Smooth muscle cell (in vitro differentiated cells): ENCODE measurements around the gene FSCB. TPM values are rescaled to one million over a fixed set of nuclear protein-coding genes. Genes with fewer than 3 reads are reported as not detected.

ENCODE experiments used
- DNase-seq: peaks from one replicate; lab custom pipeline; 2025; ENCODE audit not compliant: unreplicated experiment; lab: John Stamatoyannopoulos, UW
- H2AFZ ChIP-seq: fragments of 200-600 bp; sonication (generic); 2 replicates; pipeline ENCODE4 v1.6.0; 2016; ENCODE audit warnings: antibody characterized with exemption, low read depth, mild to moderate bottlenecking
- H3F3A ChIP-seq: fragments of 200-600 bp; sonication (generic); 2 replicates; pipeline ENCODE4 v1.6.0; 2017; ENCODE audit warnings: antibody characterized with exemption, low read depth
- H3K27ac ChIP-seq: fragments of 200-600 bp; sonication (generic); 2 replicates; pipeline ENCODE4 v1.5.1; 2016; ENCODE audit warnings: low read depth, mild to moderate bottlenecking
- H3K27me3 ChIP-seq: fragments of 200-600 bp; sonication (generic); 2 replicates; pipeline ENCODE4 v1.6.1; 2016; ENCODE audit warnings: low read depth, mild to moderate bottlenecking
- H3K36me3 ChIP-seq: fragments of 200-600 bp; sonication (generic); 2 replicates; pipeline ENCODE4 v1.5.1; 2016; ENCODE audit warnings: low read depth
- H3K4me1 ChIP-seq: fragments of 200-600 bp; sonication (generic); 2 replicates; pipeline ENCODE4 v1.5.1; 2016; ENCODE audit warnings: low read depth
- H3K4me2 ChIP-seq: fragments of 200-600 bp; sonication (generic); 2 replicates; pipeline ENCODE4 v1.6.0; 2016; ENCODE audit warnings: mild to moderate bottlenecking
- H3K4me3 ChIP-seq: fragments of 200-600 bp; sonication (generic); 2 replicates; pipeline ENCODE4 v1.5.1; 2016; ENCODE audit warnings: mild to moderate bottlenecking
- H3K79me2 ChIP-seq: fragments of 200-600 bp; sonication (generic); 2 replicates; pipeline ENCODE4 v1.6.0; 2016; ENCODE audit warnings: low read depth, mild to moderate bottlenecking
- H3K9ac ChIP-seq: fragments of 200-600 bp; sonication (generic); 2 replicates; pipeline ENCODE4 v1.6.0; 2016; ENCODE audit warnings: low read depth
- H3K9me3 ChIP-seq: fragments of 200-600 bp; sonication (generic); replicated peaks from 2 replicates; pipeline ENCODE4 v1.5.1; 2016; ENCODE audit warnings: low read depth
- H4K20me1 ChIP-seq: fragments of 200-600 bp; sonication (generic); 2 replicates; pipeline ENCODE4 v1.6.0; 2016; ENCODE audit warnings: low read depth
- WGBS: methylation state at CpG from one replicate; pipeline ENCODE4 v1.1.7; 2016; ENCODE audit warnings: low lambda C conversion rate; 5-methylcytosine and 5-hydroxymethylcytosine counted together
- polyA plus RNA-seq: library from polyadenylated mRNA; unstranded; fragments of >200 nt; fragmentation: Nextera tagmentation; extraction: Ambion mirVana; gene quantifications from 2 replicates; pipeline ENCODE4 v1.2.1, GENCODE V29; 2016
- total RNA-seq: library from RNA; depleted of rRNA; stranded (reverse); fragments of >200 nt; gene quantifications from 2 replicates; pipeline ENCODE4 v1.2.3, GENCODE V29; 2014
- TF ChIP-seq, protein P1 (sequence below): fragments of 200-600 bp; sonication (generic); IDR thresholded peaks from 2 replicates; pipeline ENCODE4 v1.5.1; 2017; ENCODE audit warnings: borderline replicate concordance, mild to moderate bottlenecking, antibody characterized with exemption; ENCODE audit not compliant: insufficient read depth, poor library complexity, severe bottlenecking

The FSCB gene
- total and polyA plus RNA-seq, 2 experiments from 2014 or later = not detected

DNA sequence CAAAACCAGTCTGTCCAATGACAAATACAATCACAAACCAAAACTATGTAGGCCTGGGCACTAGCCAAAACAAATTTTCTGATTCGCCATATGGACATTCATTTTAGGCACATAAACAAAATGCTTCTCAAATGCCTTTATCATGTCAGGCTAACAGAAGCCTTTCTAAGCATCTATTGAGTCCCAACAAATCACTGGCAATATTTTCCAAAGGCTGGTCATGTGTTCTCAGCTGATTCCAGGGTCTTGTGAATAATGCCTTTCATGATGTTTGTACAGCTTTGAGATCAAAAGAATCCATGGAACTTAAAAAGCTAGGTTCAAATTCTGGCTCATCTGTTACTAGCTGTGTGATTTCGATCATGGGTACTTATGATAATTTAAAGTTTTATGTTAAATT lies 16.1 kb downstream of the FSCB start:
- no peaks in the 10 kb centered on the region for H3K9me3 ChIP-seq
- H3K4me1 ChIP-seq = no peaks in the 10 kb centered on the region
- H3K4me2 ChIP-seq = no peak overlapping the region
- no peak overlapping the region for H3K4me3 ChIP-seq
- H2AFZ ChIP-seq = no peak overlapping the region
- no peaks in the 10 kb centered on the region for H3K27me3 ChIP-seq
- no peaks in the 10 kb centered on the region for H4K20me1 ChIP-seq
- no peaks in the 10 kb centered on the region for H3K79me2 ChIP-seq
- H3K36me3 ChIP-seq = no peaks in the 10 kb centered on the region
- TF ChIP-seq, protein P1, sequence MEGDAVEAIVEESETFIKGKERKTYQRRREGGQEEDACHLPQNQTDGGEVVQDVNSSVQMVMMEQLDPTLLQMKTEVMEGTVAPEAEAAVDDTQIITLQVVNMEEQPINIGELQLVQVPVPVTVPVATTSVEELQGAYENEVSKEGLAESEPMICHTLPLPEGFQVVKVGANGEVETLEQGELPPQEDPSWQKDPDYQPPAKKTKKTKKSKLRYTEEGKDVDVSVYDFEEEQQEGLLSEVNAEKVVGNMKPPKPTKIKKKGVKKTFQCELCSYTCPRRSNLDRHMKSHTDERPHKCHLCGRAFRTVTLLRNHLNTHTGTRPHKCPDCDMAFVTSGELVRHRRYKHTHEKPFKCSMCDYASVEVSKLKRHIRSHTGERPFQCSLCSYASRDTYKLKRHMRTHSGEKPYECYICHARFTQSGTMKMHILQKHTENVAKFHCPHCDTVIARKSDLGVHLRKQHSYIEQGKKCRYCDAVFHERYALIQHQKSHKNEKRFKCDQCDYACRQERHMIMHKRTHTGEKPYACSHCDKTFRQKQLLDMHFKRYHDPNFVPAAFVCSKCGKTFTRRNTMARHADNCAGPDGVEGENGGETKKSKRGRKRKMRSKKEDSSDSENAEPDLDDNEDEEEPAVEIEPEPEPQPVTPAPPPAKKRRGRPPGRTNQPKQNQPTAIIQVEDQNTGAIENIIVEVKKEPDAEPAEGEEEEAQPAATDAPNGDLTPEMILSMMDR = no peak
- H3F3A ChIP-seq = no peaks in the 10 kb centered on the region
- no peak for DNase-seq
- no peak overlapping the region for H3K27ac ChIP-seq
- 94% methylated on average over 2 of the region's 2 CpGs for WGBS
- H3K9ac ChIP-seq = no peak overlapping the region

DNA sequence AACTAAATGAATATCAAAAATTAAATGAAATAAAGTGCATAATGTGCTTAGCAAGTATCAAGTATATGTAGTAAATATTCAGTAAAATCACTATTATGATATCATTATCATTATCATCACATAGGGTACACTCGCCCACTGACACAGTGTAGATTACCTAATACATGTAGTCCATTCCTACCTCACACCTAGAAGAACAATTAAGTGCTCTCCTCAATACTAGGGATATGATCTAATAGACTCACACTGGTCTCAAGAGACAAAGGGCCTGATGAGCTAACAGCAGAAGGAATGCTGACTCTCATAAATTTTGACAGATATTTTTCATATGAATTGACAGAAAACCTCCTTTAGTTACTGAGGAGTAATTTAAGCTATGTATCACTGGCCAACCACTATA lies 29.1 kb downstream of the FSCB start:
- Histone ChIP-seq H3K4me2 (no peak overlapping the region), H3K79me2 (no peaks in the 10 kb centered on the region), H3K27me3 (no peaks in the 10 kb centered on the region), H3K9ac (no peak overlapping the region), H2AFZ (no peak overlapping the region), H3K27ac (no peak overlapping the region), H3K4me1 (no peaks in the 10 kb centered on the region), H4K20me1 (no peaks in the 10 kb centered on the region), H3K4me3 (no peak overlapping the region), H3K9me3 (no peaks in the 10 kb centered on the region), H3K36me3 (no peaks in the 10 kb centered on the region), H3F3A (no peaks in the 10 kb centered on the region)
- 93% methylated on average over 1 of the region's 1 CpG for WGBS
- DNase-seq = no peak
- TF ChIP-seq, protein P1 = no peak

DNA sequence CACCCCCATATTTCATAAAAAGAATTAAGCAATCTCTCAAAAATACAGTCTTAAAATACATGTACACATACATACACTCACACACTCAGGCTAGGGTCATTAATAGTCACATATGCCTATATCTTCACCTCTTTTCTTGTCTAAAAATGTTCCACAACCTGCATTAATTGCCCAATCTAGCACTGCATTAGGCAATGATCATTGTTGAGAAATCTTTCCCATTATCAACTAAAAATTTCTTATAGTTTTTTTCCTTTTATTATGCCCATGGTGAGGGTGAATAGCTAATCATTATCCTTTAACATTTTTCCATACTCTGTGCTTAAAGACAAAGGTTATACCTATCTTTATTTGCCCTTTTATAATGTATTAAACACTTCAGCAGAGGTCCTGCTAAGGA lies 38.3 kb downstream of the FSCB start:
- H3K4me1 ChIP-seq = no peaks in the 10 kb centered on the region
- H3K36me3 ChIP-seq = no peaks in the 10 kb centered on the region
- H3K9me3 ChIP-seq = no peaks in the 10 kb centered on the region
- TF ChIP-seq, protein P1 = no peak
- H3K4me2 ChIP-seq = no peak overlapping the region
- DNase-seq = no peak
- H3F3A ChIP-seq = no peaks in the 10 kb centered on the region
- no peak overlapping the region for H3K4me3 ChIP-seq
- H3K27ac ChIP-seq = no peak overlapping the region
- no peaks in the 10 kb centered on the region for H3K27me3 ChIP-seq
- no peaks in the 10 kb centered on the region for H4K20me1 ChIP-seq
- H3K9ac ChIP-seq = no peak overlapping the region
- H2AFZ ChIP-seq = no peak overlapping the region
- H3K79me2 ChIP-seq = no peaks in the 10 kb centered on the region

GRCh38 chr14:44463356-44464004 lies 43.6 kb downstream of the FSCB start:
- Histone ChIP-seq H3K9me3 (no peaks in the 10 kb centered on the region), H3K9ac (no peak overlapping the region), H3K27ac (peak overlapping the region; percentile 40), H3K4me2 (peak overlapping the region; percentile 46), H4K20me1 (no peaks in the 10 kb centered on the region), H3K4me1 (no peaks in the 10 kb centered on the region), H2AFZ (peak overlapping the region; percentile 82), H3K79me2 (no peaks in the 10 kb centered on the region), H3F3A (peaks cover 5% of the 10 kb centered on the region), H3K4me3 (no peak overlapping the region), H3K27me3 (no peaks in the 10 kb centered on the region), H3K36me3 (no peaks in the 10 kb centered on the region)
- no peak for DNase-seq
- WGBS = 34% methylated on average over 4 of the region's 4 CpGs
- TF ChIP-seq, protein P1 = no peak
